GM06990 (cell line): ENCODE data around the gene IL9R.
A peak's percentile ranks its signal among the peaks of the same experiment; 100 is the strongest.

Experiments
- DNase-seq: peaks from one replicate; pipeline ENCODE4 v3.0.0-alpha.2; 2011; ENCODE audit not compliant: insufficient read length; ENCODE audit errors: extremely low read depth
- H3K27me3 ChIP-seq: replicated peaks from 2 replicates; pipeline ENCODE4 v1.6.0; 2011; ENCODE audit warnings: low read length; ENCODE audit not compliant: control insufficient read depth, insufficient read depth
- H3K36me3 ChIP-seq: 2 replicates; pipeline ENCODE4 v1.5.1; 2011; ENCODE audit warnings: low read length; ENCODE audit not compliant: control insufficient read depth, insufficient read depth
- H3K4me3 ChIP-seq: replicated peaks from 2 replicates; pipeline ENCODE4 v1.5.1; 2011; ENCODE audit warnings: low read depth, mild to moderate bottlenecking, control low read depth, low read length
- CTCF ChIP-seq: IDR thresholded peaks from 2 replicates; pipeline ENCODE4 v1.5.1; 2011; ENCODE audit warnings: low read length, control low read depth, mild to moderate bottlenecking, inconsistent platforms; ENCODE audit not compliant: insufficient read depth, poor library complexity, severe bottlenecking

IL9R gene

DNA sequence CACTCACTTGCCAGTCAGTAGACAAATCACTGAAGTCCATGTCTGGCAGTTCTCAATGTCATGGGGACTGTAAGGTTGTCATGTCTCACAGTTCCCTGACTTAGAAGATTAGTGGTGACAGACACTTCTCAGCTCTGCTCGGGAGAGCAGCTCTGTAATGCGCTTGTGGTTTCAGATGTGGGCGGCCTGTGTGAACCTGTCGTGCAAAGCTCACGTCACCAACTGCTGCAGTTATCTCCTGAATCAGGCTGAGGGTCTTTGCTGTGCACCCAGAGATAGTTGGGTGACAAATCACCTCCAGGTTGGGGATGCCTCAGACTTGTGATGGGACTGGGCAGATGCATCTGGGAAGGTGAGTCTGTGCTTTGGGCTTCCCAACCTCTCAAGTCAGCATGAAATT lies at the start of gene IL9R:
IL9R (plus strand) TSS at position 261 of the 400 bp plus-strand sequence; CDS start at position 325, 64 bp downstream.
- Histone ChIP-seq H3K36me3 (no peaks in the 10 kb centered on the region), H3K4me3 (peak within 1 kb of the TSS; percentile 1), H3K27me3 (no peaks in the 10 kb centered on the region)
- DNase-seq, result peak; percentile 39
- TF ChIP-seq CTCF, result no peak

GRCh38 chrX:155949098-155949497 lies 48.4 kb upstream of the IL9R start:
- H3K4me3 ChIP-seq, result no peak overlapping the region
- DNase-seq, result no peak
- no peak for TF ChIP-seq CTCF

DNA sequence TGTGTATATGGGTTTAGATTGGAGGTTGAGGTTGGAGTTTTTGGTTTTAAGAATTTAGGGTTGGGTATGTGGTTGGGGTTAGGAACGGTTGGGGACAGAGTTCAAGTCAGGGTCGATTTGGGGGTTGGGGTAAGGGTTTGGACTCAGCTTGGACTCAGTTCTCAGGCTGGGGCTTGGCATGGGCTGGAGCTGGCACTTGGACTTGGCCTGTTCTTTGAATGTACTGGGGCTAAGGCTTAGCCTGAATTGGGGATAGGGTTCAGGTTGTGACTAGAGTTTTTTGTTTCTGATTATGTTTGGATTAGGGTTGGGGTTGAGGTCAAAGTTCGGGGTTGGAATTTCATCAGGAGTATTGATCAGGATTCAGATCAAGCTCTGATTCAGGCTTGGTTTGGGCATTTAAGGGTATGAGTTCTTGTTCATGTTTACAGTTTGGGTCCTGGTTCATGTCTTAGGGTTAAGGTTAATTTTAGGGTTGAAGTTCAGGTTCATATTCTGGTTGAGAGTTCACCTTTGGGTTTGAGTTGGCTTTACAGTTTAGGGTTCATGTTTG lies 46.2 kb upstream of the IL9R start:
- Histone ChIP-seq H3K4me3 (no peak overlapping the region), H3K36me3 (no peaks in the 10 kb centered on the region), H3K27me3 (no peaks in the 10 kb centered on the region)
- TF ChIP-seq CTCF, result no peak
- no peak for DNase-seq

More at GRCh38 chrX:155949098-155949497, 48.4 kb upstream of the IL9R start:
- no peaks in the 10 kb centered on the region for H3K27me3 ChIP-seq
- no peaks in the 10 kb centered on the region for H3K36me3 ChIP-seq

GRCh38 chrX:155953055-155953454 lies 44.4 kb upstream of the IL9R start:
- H3K36me3 ChIP-seq, result no peaks in the 10 kb centered on the region
- no peak overlapping the region for H3K4me3 ChIP-seq
- no peaks in the 10 kb centered on the region for H3K27me3 ChIP-seq
- no peak for TF ChIP-seq CTCF
- no peak for DNase-seq

GRCh38 chrX:155954793-155955192 lies 42.7 kb upstream of the IL9R start:
- no peak for TF ChIP-seq CTCF
- H3K4me3 ChIP-seq, result no peak overlapping the region
- H3K27me3 ChIP-seq, result no peaks in the 10 kb centered on the region
- no peaks in the 10 kb centered on the region for H3K36me3 ChIP-seq
- DNase-seq, result no peak

GRCh38 chrX:155956099-155956498 lies 41.4 kb upstream of the IL9R start:
- Histone ChIP-seq H3K4me3 (no peak overlapping the region), H3K27me3 (no peaks in the 10 kb centered on the region), H3K36me3 (no peaks in the 10 kb centered on the region)
- no peak for TF ChIP-seq CTCF
- no peak for DNase-seq
